H1 (cell line): ENCODE data around the gene DNAAF8. TPM values are rescaled to one million over a fixed set of nuclear protein-coding genes. Genes with fewer than 3 reads are reported as not detected.

Experiments used
- CTCF ChIA-PET: fragments of 300-600 bp; sonication (Branson Sonifier 250); formaldehyde crosslinking; loops from one replicate; lab custom pipeline; 2021; ENCODE audit not compliant: partially characterized antibody; lab: Charles Lee
- POLR2A ChIA-PET: fragments of 300-600 bp; sonication (Branson Sonifier 250); formaldehyde crosslinking; loops from one replicate; lab custom pipeline; 2021; ENCODE audit warnings: inconsistent platforms; ENCODE audit not compliant: partially characterized antibody; lab: Charles Lee
- DNase-seq, 2 experiments: peaks; one replicate each; pipeline versions ENCODE4 v3.0.0 to v3.0.0-alpha.2; 2010 to 2022; ENCODE audit warnings: low spot score in 2 of 2, low read depth in 1 of 2, mixed read lengths in 1 of 2
- FAIRE-seq: peaks from 2 replicates; lab custom pipeline; 2011; peaks lifted over from hg19 to GRCh38; lab: Jason Lieb, UNC
- H2AFZ ChIP-seq: 2 replicates; pipeline ENCODE4 v1.8.1; 2012; ENCODE audit warnings: low read length, inconsistent platforms
- H2AK5ac ChIP-seq: 2 replicates; pipeline ENCODE4 v1.6.1; 2013; ENCODE audit warnings: low read depth, low read length
- H2BK120ac ChIP-seq: replicated peaks from 2 replicates; pipeline ENCODE3; 2013; ENCODE audit warnings: low read depth, low read length, inconsistent platforms
- H2BK12ac ChIP-seq: 2 replicates; pipeline ENCODE4 v1.6.1; 2013; ENCODE audit warnings: low read depth, low read length
- H2BK15ac ChIP-seq: 2 replicates; pipeline ENCODE4 v1.6.1; 2013; ENCODE audit warnings: low read length
- H2BK20ac ChIP-seq: 2 replicates; pipeline ENCODE4 v1.6.1; 2013; ENCODE audit warnings: low read length
- H2BK5ac ChIP-seq: 2 replicates; pipeline ENCODE4 v1.6.1; 2013; ENCODE audit warnings: low read depth, low read length
- H3K14ac ChIP-seq: 2 replicates; pipeline ENCODE4 v1.6.1; 2013; ENCODE audit warnings: inconsistent platforms; ENCODE audit not compliant: insufficient read length
- H3K18ac ChIP-seq: 2 replicates; pipeline ENCODE4 v1.6.1; 2013; ENCODE audit warnings: low read length; ENCODE audit errors: extremely low read depth
- H3K23ac ChIP-seq: 2 replicates; pipeline ENCODE4 v1.6.1; 2013; ENCODE audit warnings: inconsistent platforms; ENCODE audit not compliant: insufficient read length
- H3K23me2 ChIP-seq: 2 replicates; pipeline ENCODE4 v1.6.1; 2013; ENCODE audit warnings: low read depth, low read length
- H3K27ac ChIP-seq: 2 replicates; pipeline ENCODE4 v1.6.1; 2011; ENCODE audit warnings: low read depth, low read length, inconsistent platforms
- H3K27me3 ChIP-seq, 4 experiments: replicated peaks in 1 of 4; 1 replicate in 1 of 4; 2 replicates in 3 of 4; pipeline versions ENCODE4 v1.6.1 to v1.8.1; 2011 to 2013; ENCODE audit warnings: low read length in 3 of 4, mild to moderate bottlenecking in 3 of 4, inconsistent platforms in 2 of 4, mixed read lengths in 2 of 4, moderate library complexity in 1 of 4; ENCODE audit not compliant: control insufficient read depth in 3 of 4, insufficient read depth in 3 of 4; ENCODE audit errors: extremely low read depth in 1 of 4
- H3K36me3 ChIP-seq, 4 experiments: 2 replicates each; pipeline versions ENCODE4 v1.6.1 to v1.8.1; 2011 to 2013; ENCODE audit warnings: mild to moderate bottlenecking in 4 of 4, low read length in 3 of 4, moderate library complexity in 2 of 4, control low read depth in 1 of 4, inconsistent platforms in 1 of 4; ENCODE audit not compliant: insufficient read depth in 4 of 4, control insufficient read depth in 2 of 4
- H3K4ac ChIP-seq: replicated peaks from 2 replicates; pipeline ENCODE3; 2013; ENCODE audit warnings: low read length, low read depth, mixed read lengths, inconsistent platforms; ENCODE audit not compliant: insufficient read length
- H3K4me1 ChIP-seq, 4 experiments: replicated peaks in 1 of 4; 1 replicate in 1 of 4; 2 replicates in 3 of 4; pipeline versions ENCODE4 v1.6.1 to v1.8.1; 2011 to 2013; ENCODE audit warnings: low read length in 3 of 4, inconsistent platforms in 2 of 4, mixed read lengths in 1 of 4; ENCODE audit not compliant: insufficient read depth in 4 of 4, control insufficient read depth in 3 of 4
- H3K4me2 ChIP-seq, 2 experiments: 2 replicates each; pipeline versions ENCODE4 v1.6.1 to v1.8.1; 2011 to 2013; ENCODE audit warnings: low read depth in 2 of 2, low read length in 2 of 2, control low read depth in 1 of 2, inconsistent platforms in 1 of 2, mild to moderate bottlenecking in 1 of 2; ENCODE audit not compliant: insufficient read depth in 1 of 2
- H3K4me3 ChIP-seq, 4 experiments: fragments of 200-600, 300-600 bp in 1 of 4; sonication (generic), shearing (Covaris generic), sonication (Bioruptor Twin) in 1 of 4; 2 replicates each; pipeline versions ENCODE4 v1.5.1 to v1.8.1; 2011 to 2016; ENCODE audit warnings: low read length in 4 of 4, low read depth in 3 of 4, control low read depth in 2 of 4, inconsistent platforms in 2 of 4, mild to moderate bottlenecking in 2 of 4, mixed read lengths in 1 of 4, moderate library complexity in 1 of 4; ENCODE audit not compliant: insufficient read depth in 2 of 4; ENCODE audit errors: extremely low read depth in 1 of 4
- H3K56ac ChIP-seq: replicated peaks from 2 replicates; pipeline ENCODE3; 2013; ENCODE audit warnings: low read depth, mild to moderate bottlenecking, mixed read lengths, low read length, inconsistent platforms; ENCODE audit not compliant: insufficient read length
- H3K79me1 ChIP-seq: 2 replicates; pipeline ENCODE4 v1.6.1; 2013; ENCODE audit warnings: low read depth, low read length, control low read depth
- H3K79me2 ChIP-seq, 2 experiments: 2 replicates each; pipeline versions ENCODE4 v1.6.1 to v1.8.1; 2012 to 2013; ENCODE audit warnings: low read length in 2 of 2, mild to moderate bottlenecking in 2 of 2, inconsistent platforms in 1 of 2; ENCODE audit not compliant: insufficient read depth in 2 of 2, control insufficient read depth in 1 of 2
- H3K9ac ChIP-seq, 4 experiments: replicated peaks in 1 of 4; 1 replicate in 1 of 4; 2 replicates in 3 of 4; pipeline versions ENCODE4 v1.6.1 to v1.8.1; 2011 to 2013; ENCODE audit warnings: low read depth in 3 of 4, low read length in 3 of 4, control low read depth in 2 of 4, mild to moderate bottlenecking in 2 of 4, moderate library complexity in 2 of 4, inconsistent platforms in 1 of 4; ENCODE audit errors: extremely low read depth in 1 of 4
- H3K9me3 ChIP-seq, 2 experiments: 2 replicates each; pipeline versions ENCODE4 v1.6.1 to v1.8.1; 2012 to 2013; ENCODE audit warnings: mild to moderate bottlenecking in 2 of 2, moderate library complexity in 2 of 2, control low read depth in 1 of 2, inconsistent platforms in 1 of 2, low read depth in 1 of 2, low read length in 1 of 2, mixed read lengths in 1 of 2; ENCODE audit not compliant: insufficient read depth in 2 of 2
- H4K20me1 ChIP-seq, 2 experiments: replicated peaks in 1 of 2; 2 replicates each; pipeline versions ENCODE3 to v1.8.1; 2011 to 2013; ENCODE audit warnings: inconsistent platforms in 2 of 2, low read length in 2 of 2, mild to moderate bottlenecking in 1 of 2; ENCODE audit not compliant: insufficient read depth in 2 of 2, control insufficient read depth in 1 of 2
- H4K5ac ChIP-seq: 2 replicates; pipeline ENCODE4 v1.6.1; 2013; ENCODE audit warnings: low read length, low read depth, mixed read lengths, inconsistent platforms; ENCODE audit not compliant: insufficient read length
- H4K8ac ChIP-seq: 2 replicates; pipeline ENCODE4 v1.8.0; 2013; ENCODE audit warnings: mild to moderate bottlenecking, moderate library complexity, low read length, inconsistent platforms; ENCODE audit not compliant: insufficient read depth; ENCODE audit errors: extremely low read depth
- H4K91ac ChIP-seq: replicated peaks from 2 replicates; pipeline ENCODE3; 2013; ENCODE audit warnings: low read length, mixed read lengths, inconsistent platforms; ENCODE audit not compliant: insufficient read length
- ATF3 ChIP-seq: IDR thresholded peaks from 2 replicates; pipeline ENCODE4 v1.6.1; 2011; ENCODE audit warnings: low read depth, mild to moderate bottlenecking, low read length; ENCODE audit not compliant: insufficient read depth
- CTBP2 ChIP-seq: IDR thresholded peaks from 2 replicates; pipeline ENCODE4 v1.7.0; 2011; ENCODE audit warnings: borderline replicate concordance, mild to moderate bottlenecking, moderate library complexity, mixed read lengths, low read length; ENCODE audit not compliant: insufficient read depth, insufficient read length
- FOSL1 ChIP-seq: IDR thresholded peaks from 2 replicates; pipeline ENCODE4 v1.6.1; 2011; ENCODE audit warnings: mild to moderate bottlenecking, low read depth, low read length, moderate library complexity; ENCODE audit not compliant: insufficient read depth
- RNF2 ChIP-seq: fragments of 200-900, 300-1000 bp; sonication (generic); IDR thresholded peaks from 2 replicates; pipeline ENCODE4 v1.7.1; 2016; ENCODE audit warnings: borderline replicate concordance, low read depth, mild to moderate bottlenecking, antibody characterized with exemption, low read length; ENCODE audit not compliant: poor library complexity, severe bottlenecking; ENCODE audit errors: missing control alignments
- WGBS, 2 experiments: shearing (Covaris generic) in 1 of 2; methylation state at CpG; one replicate each; pipeline versions ENCODE4 v1.1.6 to v1.1.7; 2013 to 2015; ENCODE audit warnings: low lambda C conversion rate in 2 of 2, mixed read lengths in 2 of 2, inconsistent platforms in 1 of 2, low coverage in 1 of 2, missing lambda C conversion rate in 1 of 2; ENCODE audit not compliant: insufficient replicate concordance in 2 of 2, insufficient coverage in 1 of 2, insufficient read length in 1 of 2; ENCODE audit errors: extremely low coverage in 1 of 2, missing lambda C conversion rate in 1 of 2; 5-methylcytosine and 5-hydroxymethylcytosine counted together
- polyA plus RNA-seq, 7 experiments: library from polyadenylated mRNA; depleted of rRNA in 3 of 7; stranded (reverse) in 5 of 7; unstranded in 2 of 7; fragments of >200 nt in 5 of 7; fragments of 200-250 nt in 2 of 7; gene quantifications; 1 replicate in 5 of 7; 2 replicates in 1 of 7; 4 replicates in 1 of 7; pipeline versions ENCODE4 v1.2.1 to v1.2.3, GENCODE V29; 2011 to 2013; ENCODE audit warnings: missing spikeins in 2 of 7, mixed read lengths in 2 of 7
- total RNA-seq: library from RNA; stranded (reverse); fragmentation: NEBNext Ultra II Directional; extraction: Animal tissue kit (Norgen Biotek cat#: 25700); gene quantifications from 2 replicates; pipeline ENCODE4 v1.2.1, GENCODE V29; 2021

DNAAF8 gene
- total and polyA plus RNA-seq, 2 of the 8 experiments (the other 6 are each of a cell fraction or from before 2014, with no cell fraction given): 0.39 TPM; not detected in 1

GRCh38 chr16:4754865-4755264, 20.5 kb downstream of the DNAAF8 start:
- TF ChIP-seq FOSL1 (no peak), CTBP2 (no peak), RNF2 (no peak), ATF3 (no peak)

More at GRCh38 chr16:4754865-4755264, 20.5 kb downstream of the DNAAF8 start:
- Histone ChIP-seq H4K8ac (no peak overlapping the region), H2BK5ac (no peak overlapping the region), H3K27ac (no peak overlapping the region), H3K14ac (no peak overlapping the region), H3K9me3 (peaks cover 0 to 5% of the 10 kb centered on the region in 2 experiments; a peak in 1 of 4 replicates), H3K79me1 (no peaks in the 10 kb centered on the region; the same call in none of the 2 replicates), H2BK12ac (no peak overlapping the region), H4K20me1 (peaks cover 2 to 3% of the 10 kb centered on the region in 2 experiments), H3K4me1 (no peaks in the 10 kb centered on the region), H3K23me2 (no peaks in the 10 kb centered on the region), H3K27me3 (no peaks in the 10 kb centered on the region), H2BK20ac (no peak overlapping the region), H3K4me3 (no peak overlapping the region), H3K23ac (no peak overlapping the region), H3K18ac (no peak overlapping the region), H3K36me3 (peaks cover 8 to 45% (median 32%) of the 10 kb centered on the region in 4 experiments; a peak in 6 of 8 replicates), H2AFZ (no peak overlapping the region), H3K4ac (no peak overlapping the region), H2BK15ac (no peak overlapping the region), H3K79me2 (no peaks in the 10 kb centered on the region), H2BK120ac (no peak overlapping the region), H3K56ac (no peak overlapping the region), H3K9ac (no peak overlapping the region), H3K4me2 (no peak overlapping the region), H2AK5ac (no peak overlapping the region), H4K91ac (no peak overlapping the region), H4K5ac (no peak overlapping the region)
- ChIA-PET CTCF (no interaction called here), POLR2A (interaction anchor here (1.4 kb wide), 1 partner anchor 12 kb away, joined by 3 read pairs; no protein-coding TSS in a partner anchor)
- 96% methylated on average over 4 of the region's 4 CpGs; no CpG with 5 or more reads in 1 of the 2 experiments for WGBS, 2 experiments
- no peak for FAIRE-seq
- no peak for DNase-seq
